GM12878 (cell line): ENCODE data around the gene PDCD10. TPM values are rescaled to one million over a fixed set of nuclear protein-coding genes. Genes with fewer than 3 reads are reported as not detected.
A peak's percentile ranks its signal among the peaks of the same experiment; 100 is the strongest.

Experiments
- ATAC-seq: fragments of 200-7000 bp; cut with Tn5 transposase; 3 replicates; pipeline ENCODE4 v1.9.1; 2020; ENCODE audit warnings: mild to moderate bottlenecking, moderate library complexity
- BruUV-seq: library from RNA; stranded (reverse); fragments of 400-500 nt; replicated peaks from 2 replicates; lab custom pipeline; 2021; lab: Mats Ljungman, UMichigan
- CTCF ChIA-PET: fragments of 300-600 bp; sonication (Branson Sonifier 250); formaldehyde crosslinking; extraction: SDS; loops from one replicate; lab custom pipeline; 2021; ENCODE audit warnings: inconsistent platforms; lab: Yijun Ruan, JAX
- POLR2A ChIA-PET: fragments of 350-600 bp; formaldehyde crosslinking; extraction: SDS; loops from one replicate; lab custom pipeline; 2021; ENCODE audit warnings: inconsistent platforms; lab: Charles Lee
- RAD21 ChIA-PET: fragments of 300-600 bp; sonication (Branson Sonifier 250); formaldehyde crosslinking; loops from one replicate; lab custom pipeline; 2023; ENCODE audit warnings: antibody characterized with exemption; ENCODE audit not compliant: unreplicated experiment; lab: Charles Lee
- SMC1A ChIA-PET: fragments of 300-600 bp; sonication (Branson Sonifier 250); formaldehyde crosslinking; loops from one replicate; lab custom pipeline; 2023; ENCODE audit not compliant: unreplicated experiment, uncharacterized antibody; lab: Charles Lee
- DNase-seq: peaks from one replicate; pipeline ENCODE4 v3.0.0-alpha.2; 2011; ENCODE audit warnings: low read depth, low spot score
- FAIRE-seq: peaks from 3 replicates; lab custom pipeline; 2011; peaks lifted over from hg19 to GRCh38; lab: Jason Lieb, UNC
- H2AFZ ChIP-seq: 2 replicates; pipeline ENCODE4 v1.6.0; 2011; ENCODE audit warnings: low read depth, low read length, control low read depth; ENCODE audit not compliant: control insufficient read depth
- H3K27ac ChIP-seq: 2 replicates; pipeline ENCODE4 v1.5.1; 2011; ENCODE audit warnings: control low read depth; ENCODE audit not compliant: control insufficient read depth, insufficient read depth
- H3K27me3 ChIP-seq, 2 experiments: replicated peaks in 1 of 2; 2 replicates each; pipeline versions ENCODE4 v1.6.0 to v1.6.1; 2011; ENCODE audit warnings: low read length in 1 of 2; ENCODE audit not compliant: control insufficient read depth in 2 of 2, insufficient read depth in 2 of 2
- H3K36me3 ChIP-seq, 2 experiments: 2 replicates each; pipeline ENCODE4 v1.5.1; 2011; ENCODE audit warnings: low read length in 1 of 2; ENCODE audit not compliant: control insufficient read depth in 2 of 2, insufficient read depth in 2 of 2
- H3K4me1 ChIP-seq: 2 replicates; pipeline ENCODE4 v1.6.1; 2011; ENCODE audit warnings: mild to moderate bottlenecking, low read length, moderate library complexity, mixed read lengths; ENCODE audit not compliant: control insufficient read depth, insufficient read depth
- H3K4me2 ChIP-seq: 2 replicates; pipeline ENCODE4 v1.6.0; 2011; ENCODE audit warnings: control low read depth; ENCODE audit not compliant: control insufficient read depth, insufficient read depth
- H3K4me3 ChIP-seq: fragments of 200-600 bp; sonication (generic); 2 replicates; pipeline ENCODE4 v1.5.1; 2016
- H3K79me2 ChIP-seq: 2 replicates; pipeline ENCODE4 v1.6.0; 2011; ENCODE audit warnings: low read length; ENCODE audit not compliant: control insufficient read depth, insufficient read depth
- H3K9ac ChIP-seq: 2 replicates; pipeline ENCODE4 v1.8.0; 2011; ENCODE audit warnings: low read length, control low read depth, mixed read lengths; ENCODE audit not compliant: control insufficient read depth, insufficient read depth
- H3K9me3 ChIP-seq: replicated peaks from 3 replicates; pipeline ENCODE4 v1.5.1; 2011; ENCODE audit warnings: mild to moderate bottlenecking, low read length; ENCODE audit not compliant: control insufficient read depth, insufficient read depth
- H4K20me1 ChIP-seq: 2 replicates; pipeline ENCODE4 v1.6.0; 2011; ENCODE audit not compliant: control insufficient read depth, insufficient read depth
- CREB1 ChIP-seq: IDR thresholded peaks from 2 replicates; pipeline ENCODE4 v1.6.1; 2012; ENCODE audit warnings: low read depth, mild to moderate bottlenecking, inconsistent platforms
- MEF2B ChIP-seq: fragments of 450-650 bp; IDR thresholded peaks from 2 replicates; pipeline ENCODE4 v1.6.1; 2018; ENCODE audit warnings: mild to moderate bottlenecking, moderate library complexity; ENCODE audit not compliant: partially characterized antibody, poor library complexity, severe bottlenecking
- REST ChIP-seq: IDR thresholded peaks from 2 replicates; pipeline ENCODE4 v1.6.1; 2012; ENCODE audit warnings: mild to moderate bottlenecking, low read depth, low read length
- SUZ12 ChIP-seq: fragments of 200-600 bp; sonication (generic); IDR thresholded peaks from one replicate; pipeline ENCODE4 v1.6.1; 2018; ENCODE audit warnings: antibody characterized with exemption, mild to moderate bottlenecking; ENCODE audit not compliant: unreplicated experiment
- TARDBP ChIP-seq: IDR thresholded peaks from 2 replicates; pipeline ENCODE4 v1.6.1; 2016; ENCODE audit warnings: borderline replicate concordance
- WGBS: methylation state at CpG from one replicate; pipeline ENCODE4 v1.1.6; 2016; ENCODE audit warnings: low lambda C conversion rate; ENCODE audit not compliant: insufficient replicate concordance, insufficient coverage; ENCODE audit errors: missing lambda C conversion rate; 5-methylcytosine and 5-hydroxymethylcytosine counted together
- in situ Hi-C: fragments of 300-500 bp; cut with MboI; formaldehyde crosslinking; loops from 9 replicates; pipeline ENCODE4 v1.14.3; 2018; ENCODE audit warnings: mixed read lengths
- intact Hi-C: fragments of 100-400 bp; cut with micrococcal nuclease; formaldehyde crosslinking; loops from one replicate; pipeline ENCODE4 v1.14.2; 2022; ENCODE audit not compliant: unreplicated experiment
- polyA plus RNA-seq, 11 experiments: library from polyadenylated mRNA; depleted of rRNA in 4 of 11; unstranded in 6 of 11; stranded (reverse) in 5 of 11; fragments of >200 nt; fragmentation: Nextera tagmentation in 4 of 11; fragmentation: Illumina TruSeq in 1 of 11; extraction: Ambion mirVana in 4 of 11; extraction: Trizol in 1 of 11; gene quantifications; 1 replicate in 1 of 11; 2 replicates in 10 of 11; pipeline versions ENCODE4 v1.2.1 to v1.2.3, GENCODE V29; 2011 to 2016; ENCODE audit warnings: inconsistent platforms in 2 of 11, missing spikeins in 2 of 11, low read depth in 1 of 11
- total RNA-seq, 4 experiments: library from RNA; depleted of rRNA in 3 of 4; stranded (reverse); fragments of >200 nt in 3 of 4; fragmentation: Illumina TruSeq in 1 of 4; extraction: Trizol in 1 of 4; gene quantifications; 2 replicates each; pipeline versions ENCODE4 v1.2.1 to v1.2.3, GENCODE V29; 2013 to 2021
- TF ChIP-seq, protein P1 (sequence below): fragments of 450-650 bp; formaldehyde crosslinking; IDR thresholded peaks from 2 replicates; pipeline ENCODE4 v1.4.0; 2022; ENCODE audit warnings: mild to moderate bottlenecking, moderate library complexity

The PDCD10 gene
- total and polyA plus RNA-seq, 10 of the 15 experiments (the other 5 are each of a cell fraction or from before 2014, with no cell fraction given): 64.1 to 247 (median 125) TPM

DNA sequence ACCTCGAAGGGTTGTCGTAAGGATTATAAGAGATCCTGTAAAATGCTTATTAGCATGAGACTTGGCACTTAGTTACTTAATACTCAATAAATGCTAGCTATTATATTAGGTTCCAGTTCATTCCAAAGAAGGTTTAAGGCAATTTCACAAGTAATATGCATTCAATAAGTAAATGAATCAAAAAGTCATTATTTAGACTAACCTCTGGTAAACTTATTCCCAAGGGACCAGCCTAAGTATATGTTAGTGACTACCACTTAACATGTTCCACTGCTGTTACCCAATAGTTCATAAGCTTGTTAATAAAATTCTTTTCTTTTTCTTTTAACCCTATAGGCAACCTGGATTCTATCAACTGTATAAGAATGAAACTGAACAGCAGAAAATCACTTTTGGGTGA, 5.1 kb downstream of the PDCD10 start:
- peak; percentile 54 for TF ChIP-seq MEF2B
- no peak for TF ChIP-seq CREB1
- no TSS peak for BruUV-seq
- Histone ChIP-seq H3K9me3 (no peaks in the 10 kb centered on the region), H2AFZ (no peak overlapping the region), H3K27me3 (no peaks in the 10 kb centered on the region), H4K20me1 (peaks cover 4% of the 10 kb centered on the region; the same call in 1 of the 2 replicates), H3K9ac (no peak overlapping the region), H3K4me2 (peak overlapping the region; percentile 40; the same call in 1 of the 2 replicates), H3K79me2 (peaks cover 94% of the 10 kb centered on the region), H3K36me3 (no peaks in the 10 kb centered on the region), H3K4me3 (no peak overlapping the region), H3K27ac (no peak overlapping the region), H3K4me1 (peaks cover 13% of the 10 kb centered on the region)
- in situ Hi-C loops (no loop called here), intact Hi-C loops (no loop called here)
- SMC1A ChIA-PET: interaction anchor here (0.8 to 1.5 kb wide), 5 partner anchors 11 to 87 kb away, joined by 3 to 7 read pairs (median 3); no protein-coding TSS in a partner anchor
- POLR2A ChIA-PET: no interaction called here
- 97% methylated on average over 2 of the region's 2 CpGs for WGBS
- CTCF ChIA-PET: interaction anchor here (0.9 to 4.5 kb wide), 4 partner anchors 11 to 45 kb away, joined by 3 to 24 read pairs (median 5); no protein-coding TSS in a partner anchor
- ATAC-seq (no peak), DNase-seq (no peak), FAIRE-seq (no peak)
- RAD21 ChIA-PET: interaction anchor here (0.7 to 1.2 kb wide), 2 partner anchors 12 to 366 kb away, joined by 3 to 6 read pairs; no protein-coding TSS in a partner anchor

DNA sequence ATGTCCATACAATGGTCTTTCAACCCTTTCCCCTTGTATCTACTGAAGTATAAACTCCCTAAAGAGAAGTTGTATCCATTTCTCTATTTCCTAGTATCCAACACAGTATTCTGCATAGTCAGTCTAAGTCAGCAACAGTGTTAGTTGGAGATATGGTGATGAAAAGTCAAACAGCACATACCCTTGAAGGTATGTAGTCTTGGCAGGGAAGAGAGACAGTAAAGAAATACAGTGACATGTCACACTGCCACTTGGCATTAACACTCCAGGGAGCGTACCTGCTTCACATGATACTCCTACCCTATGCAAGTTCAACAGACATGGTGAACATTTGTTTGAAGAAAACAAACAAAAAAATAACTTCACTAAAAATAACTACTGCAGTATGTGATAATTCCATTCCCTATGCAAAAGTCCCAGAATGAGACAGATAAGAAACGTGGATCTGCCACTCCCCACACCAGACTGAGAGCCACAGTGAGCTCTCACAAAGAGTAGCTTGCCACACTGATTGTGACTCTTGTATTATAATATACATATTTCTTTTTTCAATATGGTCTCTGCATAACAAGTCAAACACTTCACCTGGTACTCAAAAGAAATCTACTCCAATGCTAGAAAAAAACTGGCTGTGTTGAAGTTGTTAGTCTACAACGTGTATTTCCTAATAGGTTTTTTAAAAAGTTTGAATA, 5.9 kb downstream of the PDCD10 start:
- Histone ChIP-seq H3K4me3 (no peak overlapping the region), H4K20me1 (peaks cover 4% of the 10 kb centered on the region; the same call in 1 of the 2 replicates), H3K79me2 (peaks cover 95% of the 10 kb centered on the region), H3K4me1 (peaks cover 13% of the 10 kb centered on the region), H3K9ac (no peak overlapping the region), H3K36me3 (no peaks in the 10 kb centered on the region; a peak in 1 of 4 replicates), H2AFZ (no peak overlapping the region), H3K27me3 (no peaks in the 10 kb centered on the region), H3K4me2 (peak overlapping the region; percentile 17; the same call in 1 of the 2 replicates), H3K27ac (no peak overlapping the region), H3K9me3 (no peaks in the 10 kb centered on the region)
- TF ChIP-seq, protein P1, sequence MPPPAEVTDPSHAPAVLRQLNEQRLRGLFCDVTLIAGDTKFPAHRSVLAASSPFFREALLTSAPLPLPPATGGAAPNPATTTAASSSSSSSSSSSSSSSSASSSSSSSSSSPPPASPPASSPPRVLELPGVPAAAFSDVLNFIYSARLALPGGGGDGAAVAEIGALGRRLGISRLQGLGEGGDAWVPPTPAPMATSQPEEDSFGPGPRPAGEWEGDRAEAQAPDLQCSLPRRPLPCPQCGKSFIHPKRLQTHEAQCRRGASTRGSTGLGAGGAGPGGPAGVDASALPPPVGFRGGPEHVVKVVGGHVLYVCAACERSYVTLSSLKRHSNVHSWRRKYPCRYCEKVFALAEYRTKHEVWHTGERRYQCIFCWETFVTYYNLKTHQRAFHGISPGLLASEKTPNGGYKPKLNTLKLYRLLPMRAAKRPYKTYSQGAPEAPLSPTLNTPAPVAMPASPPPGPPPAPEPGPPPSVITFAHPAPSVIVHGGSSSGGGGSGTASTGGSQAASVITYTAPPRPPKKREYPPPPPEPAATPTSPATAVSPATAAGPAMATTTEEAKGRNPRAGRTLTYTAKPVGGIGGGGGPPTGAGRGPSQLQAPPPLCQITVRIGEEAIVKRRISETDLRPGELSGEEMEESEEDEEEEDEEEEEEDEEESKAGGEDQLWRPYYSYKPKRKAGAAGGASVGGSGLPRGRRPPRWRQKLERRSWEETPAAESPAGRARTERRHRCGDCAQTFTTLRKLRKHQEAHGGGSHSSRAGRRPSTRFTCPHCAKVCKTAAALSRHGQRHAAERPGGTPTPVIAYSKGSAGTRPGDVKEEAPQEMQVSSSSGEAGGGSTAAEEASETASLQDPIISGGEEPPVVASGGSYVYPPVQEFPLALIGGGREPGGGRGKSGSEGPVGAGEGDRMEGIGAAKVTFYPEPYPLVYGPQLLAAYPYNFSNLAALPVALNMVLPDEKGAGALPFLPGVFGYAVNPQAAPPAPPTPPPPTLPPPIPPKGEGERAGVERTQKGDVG (CRISPR knock-in tag): no peak
- TF ChIP-seq SUZ12 (no peak), TARDBP (no peak), REST (no peak)
- no TSS peak for BruUV-seq
- intact Hi-C loops (no loop called here), in situ Hi-C loops (no loop called here)
- ChIA-PET RAD21 (interaction anchor here (1.2 kb wide), 1 partner anchor 13 kb away, joined by 6 read pairs; no protein-coding TSS in a partner anchor), POLR2A (no interaction called here), CTCF (interaction anchor here (1.2 to 4.5 kb wide), 4 partner anchors 12 to 44 kb away, joined by 4 to 24 read pairs (median 6); no protein-coding TSS in a partner anchor), SMC1A (interaction anchor here (0.9 to 1.8 kb wide), 4 partner anchors 11 to 13 kb away, joined by 3 to 9 read pairs (median 5); no protein-coding TSS in a partner anchor)
- ATAC-seq (peak; percentile 34), FAIRE-seq (no peak), DNase-seq (no peak)
- 100% methylated on average over 3 of the region's 3 CpGs for WGBS
